HepG2 (cell line): ENCODE data around the gene AFG1L. TPM values are rescaled to one million over a fixed set of nuclear protein-coding genes. Genes with fewer than 3 reads are reported as not detected.

Experiments
- ATAC-seq: fragments of 200-7000 bp; cut with Tn5 transposase; 3 replicates; pipeline ENCODE4 v1.9.1; 2020; ENCODE audit warnings: mild to moderate bottlenecking, moderate library complexity
- BruUV-seq: library from RNA; stranded (reverse); fragments of 400-500 nt; replicated peaks from 2 replicates; lab custom pipeline; 2021; lab: Mats Ljungman, UMichigan
- CTCF ChIA-PET: fragments of 300-600 bp; formaldehyde crosslinking; extraction: SDS; loops from one replicate; lab custom pipeline; 2021; ENCODE audit warnings: low total read pairs, inconsistent platforms, low intra/inter-chr PET ratio; lab: Yijun Ruan, JAX
- POLR2A ChIA-PET: fragments of 350-600 bp; sonication (Branson Sonifier 250); formaldehyde crosslinking; loops from one replicate; lab custom pipeline; 2020; ENCODE audit warnings: antibody characterized with exemption, inconsistent platforms; lab: Yijun Ruan, JAX
- DNase-seq: peaks from one replicate; pipeline ENCODE4 v3.0.0-alpha.2; 2015; ENCODE audit warnings: low spot score
- FAIRE-seq: peaks from 3 replicates; lab custom pipeline; 2011; peaks lifted over from hg19 to GRCh38; lab: Jason Lieb, UNC
- H2AFZ ChIP-seq: one replicate; pipeline ENCODE4 v1.6.1; 2011; ENCODE audit warnings: low read length, inconsistent platforms
- H3K27ac ChIP-seq: fragments of 300-600 bp; 3 replicates; pipeline ENCODE4 v1.8.0; 2011; ENCODE audit warnings: mixed run types, mild to moderate bottlenecking, mixed read lengths, low read length, inconsistent platforms; ENCODE audit not compliant: insufficient read depth; ENCODE audit errors: extremely low read length
- H3K27me3 ChIP-seq, 2 experiments: fragments of 200-600 bp in 1 of 2; 2 replicates in 1 of 2; 3 replicates in 1 of 2; pipeline versions ENCODE4 v1.6.0 to v1.8.0; 2011; ENCODE audit warnings: low read length in 2 of 2, mild to moderate bottlenecking in 2 of 2, moderate library complexity in 2 of 2, inconsistent platforms in 1 of 2; ENCODE audit not compliant: insufficient read depth in 2 of 2, control insufficient read depth in 1 of 2
- H3K36me3 ChIP-seq, 2 experiments: fragments of 200-600 bp in 1 of 2; replicated peaks in 1 of 2; 2 replicates in 1 of 2; 3 replicates in 1 of 2; pipeline versions ENCODE4 v1.5.1 to v1.8.0; 2011; ENCODE audit warnings: low read length in 2 of 2, inconsistent platforms in 1 of 2; ENCODE audit not compliant: insufficient read depth in 2 of 2, control insufficient read depth in 1 of 2
- H3K4me1 ChIP-seq: 2 replicates; pipeline ENCODE4 v1.5.1; 2012; ENCODE audit warnings: low read length, inconsistent platforms; ENCODE audit not compliant: insufficient read depth
- H3K4me2 ChIP-seq: 2 replicates; pipeline ENCODE4 v1.6.0; 2011; ENCODE audit warnings: low read depth, low read length, inconsistent platforms
- H3K4me3 ChIP-seq, 3 experiments: fragments of 200-600 bp in 1 of 3; sonication (generic), shearing (Covaris generic) in 1 of 3; replicated peaks in 1 of 3; 2 replicates each; pipeline ENCODE4 v1.5.1; 2011 to 2016; ENCODE audit warnings: low read length in 3 of 3, inconsistent platforms in 2 of 3, low read depth in 2 of 3, mild to moderate bottlenecking in 2 of 3, control low read depth in 1 of 3, mixed read lengths in 1 of 3; ENCODE audit not compliant: insufficient read depth in 1 of 3
- H3K79me2 ChIP-seq: one replicate; pipeline ENCODE4 v1.6.1; 2011; ENCODE audit warnings: low read length, inconsistent platforms; ENCODE audit not compliant: insufficient read depth
- H3K9ac ChIP-seq: 2 replicates; pipeline ENCODE4 v1.6.0; 2011; ENCODE audit warnings: mild to moderate bottlenecking, low read depth, low read length, inconsistent platforms; ENCODE audit not compliant: insufficient read depth
- H3K9me3 ChIP-seq: 2 replicates; pipeline ENCODE4 v1.5.1; 2012; ENCODE audit warnings: mild to moderate bottlenecking, low read length
- H4K20me1 ChIP-seq: 2 replicates; pipeline ENCODE4 v1.6.0; 2011; ENCODE audit warnings: inconsistent platforms, mild to moderate bottlenecking, low read length, moderate library complexity; ENCODE audit not compliant: insufficient read depth
- FOXP4 ChIP-seq: sonication (generic); formaldehyde crosslinking; IDR thresholded peaks from 2 replicates; pipeline ENCODE4 v1.4.0; 2020; ENCODE audit warnings: missing genetic modification reagents
- MAFF ChIP-seq: IDR thresholded peaks from 2 replicates; pipeline ENCODE4 v1.6.1; 2011; ENCODE audit warnings: low read depth, low read length, improper control_type of control experiment
- STAG1 ChIP-seq: sonication (generic); formaldehyde crosslinking; IDR thresholded peaks from 2 replicates; pipeline ENCODE4 v1.4.0; 2020; ENCODE audit warnings: missing genetic modification reagents
- ZKSCAN5 ChIP-seq: sonication (generic); formaldehyde crosslinking; IDR thresholded peaks from 2 replicates; pipeline ENCODE4 v1.5.1; 2020; ENCODE audit warnings: mild to moderate bottlenecking, missing genetic modification reagents
- ZNF431 ChIP-seq: sonication (generic); formaldehyde crosslinking; IDR thresholded peaks from 2 replicates; pipeline ENCODE4 v1.9.0; 2022; ENCODE audit warnings: missing genetic modification reagents, low read depth, mild to moderate bottlenecking, borderline replicate concordance
- WGBS: methylation state at CpG from one replicate; pipeline ENCODE4 v1.1.6; 2017; ENCODE audit warnings: low lambda C conversion rate; 5-methylcytosine and 5-hydroxymethylcytosine counted together
- in situ Hi-C: cut with HindIII; loops from 2 replicates; pipeline ENCODE4 v1.10.0; 2017; ENCODE audit warnings: low pct_unique_long_range_greater_than_20kb; ENCODE audit not compliant: extremely low pct_ligation_motif_present
- intact Hi-C: fragments of 100-400 bp; cut with micrococcal nuclease; formaldehyde crosslinking; loops from one replicate; pipeline ENCODE4 v1.10.0; 2022; ENCODE audit not compliant: unreplicated experiment
- polyA plus RNA-seq, 8 experiments: library from polyadenylated mRNA; depleted of rRNA in 3 of 8; stranded (reverse) in 7 of 8; unstranded in 1 of 8; fragments of >200 nt; fragmentation: Illumina TruSeq in 4 of 8; extraction: Trizol in 4 of 8; gene quantifications; 2 replicates each; pipeline versions ENCODE4 v1.2.1 to v1.2.3, GENCODE V29; 2011 to 2016; ENCODE audit warnings: low read depth in 4 of 8, missing spikeins in 1 of 8, mixed read lengths in 1 of 8; ENCODE audit not compliant: insufficient read depth in 1 of 8
- total RNA-seq, 5 experiments: library from RNA; depleted of rRNA; stranded (reverse); fragments of >200 nt; fragmentation: Illumina TruSeq; extraction: Trizol; gene quantifications; 2 replicates each; pipeline ENCODE4 v1.2.3, GENCODE V29; 2016; ENCODE audit warnings: low read depth in 1 of 5
- TF ChIP-seq, protein P1 (sequence below): sonication (generic); formaldehyde crosslinking; IDR thresholded peaks from 2 replicates; pipeline ENCODE4 v1.5.0; 2020; ENCODE audit warnings: mild to moderate bottlenecking, missing genetic modification reagents, moderate library complexity

The AFG1L gene
- total and polyA plus RNA-seq, 2 of the 13 experiments (the other 11 are each of a cell fraction or from before 2014, with no cell fraction given), result 3.1 to 14.0 TPM

GRCh38 chr6:108492131-108492766, 197.4 kb downstream of the AFG1L start (continued):
- TF ChIP-seq, protein P1, sequence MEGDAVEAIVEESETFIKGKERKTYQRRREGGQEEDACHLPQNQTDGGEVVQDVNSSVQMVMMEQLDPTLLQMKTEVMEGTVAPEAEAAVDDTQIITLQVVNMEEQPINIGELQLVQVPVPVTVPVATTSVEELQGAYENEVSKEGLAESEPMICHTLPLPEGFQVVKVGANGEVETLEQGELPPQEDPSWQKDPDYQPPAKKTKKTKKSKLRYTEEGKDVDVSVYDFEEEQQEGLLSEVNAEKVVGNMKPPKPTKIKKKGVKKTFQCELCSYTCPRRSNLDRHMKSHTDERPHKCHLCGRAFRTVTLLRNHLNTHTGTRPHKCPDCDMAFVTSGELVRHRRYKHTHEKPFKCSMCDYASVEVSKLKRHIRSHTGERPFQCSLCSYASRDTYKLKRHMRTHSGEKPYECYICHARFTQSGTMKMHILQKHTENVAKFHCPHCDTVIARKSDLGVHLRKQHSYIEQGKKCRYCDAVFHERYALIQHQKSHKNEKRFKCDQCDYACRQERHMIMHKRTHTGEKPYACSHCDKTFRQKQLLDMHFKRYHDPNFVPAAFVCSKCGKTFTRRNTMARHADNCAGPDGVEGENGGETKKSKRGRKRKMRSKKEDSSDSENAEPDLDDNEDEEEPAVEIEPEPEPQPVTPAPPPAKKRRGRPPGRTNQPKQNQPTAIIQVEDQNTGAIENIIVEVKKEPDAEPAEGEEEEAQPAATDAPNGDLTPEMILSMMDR, result peak; percentile 66
- no peak for TF ChIP-seq ZKSCAN5 (CRISPR knock-in tag)
- peak; percentile 82 for TF ChIP-seq STAG1
- no peak for TF ChIP-seq ZNF431 (CRISPR knock-in tag)
- TF ChIP-seq MAFF, result no peak

DNA sequence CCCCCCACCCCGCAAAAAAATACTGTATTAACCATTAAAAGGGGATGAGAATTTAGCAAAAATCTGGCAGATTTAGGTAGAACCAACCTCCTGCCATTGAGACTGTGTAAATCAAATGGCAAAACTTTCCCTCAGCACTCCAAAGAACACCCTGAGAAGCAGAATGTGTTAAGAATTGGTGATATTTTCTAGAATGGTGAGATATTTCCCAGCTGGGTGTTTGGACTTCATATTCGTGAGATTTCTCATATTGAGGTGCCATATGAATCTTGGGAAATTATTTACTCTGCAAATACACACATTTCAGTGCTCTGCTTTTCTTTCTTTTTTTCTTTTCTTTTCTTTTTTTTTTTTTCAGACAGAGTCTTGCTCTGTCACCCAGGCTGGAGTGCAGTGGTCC, 199.6 kb downstream of the AFG1L start:
- H3K79me2 ChIP-seq, result no peaks in the 10 kb centered on the region
- no TSS peak for BruUV-seq
- no peaks in the 10 kb centered on the region for H3K27me3 ChIP-seq
- H3K36me3 ChIP-seq, result no peaks in the 10 kb centered on the region
- ChIA-PET POLR2A (no interaction called here), CTCF (no interaction called here)
- no peaks in the 10 kb centered on the region for H3K9me3 ChIP-seq
- TF ChIP-seq FOXP4 (CRISPR knock-in tag), result no peak
- in situ Hi-C loops, result loop anchor here (5.0 kb wide), 1 partner anchor 382 kb away; no protein-coding TSS in a partner anchor
- no peak overlapping the region for H2AFZ ChIP-seq
- DNase-seq, result no peak
- no peak for ATAC-seq
- H4K20me1 ChIP-seq, result no peaks in the 10 kb centered on the region
- H3K4me1 ChIP-seq, result no peaks in the 10 kb centered on the region
- FAIRE-seq, result no peak
- intact Hi-C loops, result loop anchor here (10.0 kb wide), 1 partner anchor 520 kb away; no protein-coding TSS in a partner anchor
- H3K4me2 ChIP-seq, result no peak overlapping the region
- no peak overlapping the region for H3K4me3 ChIP-seq
- H3K27ac ChIP-seq, result no peak overlapping the region
- 83% methylated on average over 2 of the region's 2 CpGs for WGBS
- H3K9ac ChIP-seq, result no peak overlapping the region
